GM12875 (cell line): ENCODE measurements around the gene TMEFF1.

Source experiments
- H3K4me3 ChIP-seq: one replicate; pipeline ENCODE4 v1.5.1; 2011; ENCODE audit warnings: low read depth, low read length, control low read depth
- CTCF ChIP-seq: IDR thresholded peaks from 2 replicates; pipeline ENCODE4 v1.5.1; 2011; ENCODE audit warnings: low read depth, mild to moderate bottlenecking, control low read depth, inconsistent platforms, low read length, moderate library complexity, borderline replicate concordance; ENCODE audit not compliant: insufficient read depth

TMEFF1 gene

GRCh38 chr9:100554935-100555401, 82.0 kb downstream of the TMEFF1 start:
- TF ChIP-seq CTCF = no peak
- no peak overlapping the region for H3K4me3 ChIP-seq

GRCh38 chr9:100555471-100555870, 82.5 kb downstream of the TMEFF1 start:
- no peak overlapping the region for H3K4me3 ChIP-seq

DNA sequence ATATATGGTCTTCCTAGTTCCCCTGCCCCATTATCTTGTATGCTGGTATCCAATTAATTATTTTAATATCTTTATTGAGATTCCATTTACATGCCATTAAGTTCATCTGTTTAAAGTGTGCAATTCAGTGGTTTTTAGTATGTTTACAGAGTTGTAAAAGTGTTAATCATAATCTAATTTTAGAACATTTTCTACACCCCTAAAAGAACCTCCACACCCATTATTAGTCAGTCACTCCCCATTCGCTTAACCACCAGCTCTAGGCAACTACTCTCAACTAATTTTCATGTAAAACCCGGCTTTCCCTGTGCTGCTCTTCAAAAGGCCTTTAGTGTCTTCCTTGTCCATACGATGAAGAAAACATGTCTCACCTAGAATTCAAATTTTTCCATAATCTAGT, 84.1 kb downstream of the TMEFF1 start:
- no peak for TF ChIP-seq CTCF
- H3K4me3 ChIP-seq = no peak overlapping the region

More at GRCh38 chr9:100555471-100555870, 82.5 kb downstream of the TMEFF1 start:
- TF ChIP-seq CTCF = no peak

DNA sequence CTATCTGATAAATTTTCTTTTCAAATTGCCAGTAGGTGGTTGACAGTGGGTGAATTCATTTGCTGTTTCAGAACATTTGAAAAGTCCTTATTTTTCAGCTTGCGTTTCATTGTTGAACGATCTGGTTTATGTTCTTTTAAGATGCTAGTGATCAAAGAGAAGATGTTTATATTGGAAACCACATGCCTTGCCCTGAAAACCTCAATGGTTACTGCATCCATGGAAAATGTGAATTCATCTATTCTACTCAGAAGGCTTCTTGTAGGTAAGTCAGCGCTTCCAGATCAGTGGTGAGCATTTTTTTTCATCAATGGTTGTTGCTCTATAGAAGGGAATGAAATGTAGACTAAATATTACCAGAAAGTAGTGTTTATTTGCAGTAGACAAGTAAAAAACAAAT, 88.3 kb downstream of the TMEFF1 start:
- H3K4me3 ChIP-seq = no peak overlapping the region
- no peak for TF ChIP-seq CTCF

- TF ChIP-seq CTCF = no peak
- no peak overlapping the region for H3K4me3 ChIP-seq
These were observed 94.9 kb downstream of the TMEFF1 start for GRCh38 chr9:100567856-100568255.

GRCh38 chr9:100573655-100574260, 100.8 kb downstream of the TMEFF1 start:
- no peak for TF ChIP-seq CTCF
- H3K4me3 ChIP-seq = no peak overlapping the region

DNA sequence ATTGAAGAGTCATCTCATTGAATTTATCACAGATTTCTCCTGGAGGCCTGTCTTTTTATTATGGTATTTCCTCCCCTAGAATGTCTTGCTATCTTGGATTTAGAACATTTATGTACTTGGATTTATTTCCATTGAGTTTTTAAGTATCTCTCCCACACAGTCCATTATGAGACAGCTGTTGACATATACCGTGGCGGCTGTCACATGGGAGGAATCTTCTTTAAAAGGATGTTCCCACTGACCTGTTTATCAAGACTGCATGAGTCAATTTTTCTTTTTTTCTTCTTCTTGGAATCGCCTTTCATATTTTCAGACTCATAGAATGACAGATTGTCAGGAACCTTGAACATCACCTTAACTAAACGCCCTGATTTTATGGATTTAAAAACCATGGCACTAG, 102.1 kb downstream of the TMEFF1 start:
- no peak for TF ChIP-seq CTCF
- H3K4me3 ChIP-seq = no peak overlapping the region
